HG03066 (cell line): ENCODE results near the gene DCDC2.
A peak's percentile ranks its signal among the peaks of the same experiment; 100 is the strongest.
"Not testable (repeated sequence)": the region's sequence is repeated elsewhere in the genome, so short reads cannot be mapped to it uniquely, and the experiment has no call there.

Source experiments
- ATAC-seq: cut with Tn5 transposase; IDR thresholded peaks from one replicate; pipeline ENCODE4 v1.9.1; 2021; ENCODE audit warnings: low read depth; ENCODE audit not compliant: unreplicated experiment

Gene DCDC2

DNA sequence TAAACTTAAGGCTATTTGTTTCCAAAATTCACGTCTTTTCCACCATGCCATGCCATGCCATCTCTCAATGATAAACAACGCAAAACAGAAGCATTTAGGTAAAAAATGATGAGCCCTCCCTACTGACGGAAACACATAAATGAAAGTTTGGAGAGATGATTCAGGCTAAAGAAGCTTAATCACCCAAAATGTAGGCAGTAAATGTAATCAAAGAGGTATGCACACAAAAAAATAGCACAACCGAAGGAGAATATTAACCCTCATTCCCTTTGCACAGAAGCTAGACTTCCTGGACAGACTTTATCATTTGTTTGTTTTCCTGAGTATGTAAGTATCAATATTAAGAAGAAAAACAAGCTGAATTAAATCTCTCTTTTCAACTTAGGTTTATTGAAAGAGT is 28.8 kb downstream of the DCDC2 start:
- no peak for ATAC-seq

DNA sequence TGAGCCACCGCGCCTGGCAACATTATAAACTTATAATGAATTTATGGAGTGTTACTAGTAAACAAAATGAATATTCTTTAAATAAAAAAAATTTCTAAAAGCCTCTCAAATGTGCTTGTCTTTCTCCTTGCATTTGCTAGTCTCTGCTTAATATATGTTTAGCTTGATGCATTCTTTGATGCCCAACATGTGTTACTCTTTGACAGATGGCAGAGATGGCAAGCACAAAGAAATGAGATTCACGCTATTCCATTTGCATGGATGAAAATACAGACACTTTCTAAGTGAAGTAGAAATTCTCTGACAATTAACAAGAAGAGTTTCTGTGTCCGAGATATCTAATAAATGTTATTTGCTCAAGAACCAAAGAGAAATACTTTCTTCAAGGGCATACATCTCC is 30.1 kb downstream of the DCDC2 start:
- ATAC-seq = no peak

DNA sequence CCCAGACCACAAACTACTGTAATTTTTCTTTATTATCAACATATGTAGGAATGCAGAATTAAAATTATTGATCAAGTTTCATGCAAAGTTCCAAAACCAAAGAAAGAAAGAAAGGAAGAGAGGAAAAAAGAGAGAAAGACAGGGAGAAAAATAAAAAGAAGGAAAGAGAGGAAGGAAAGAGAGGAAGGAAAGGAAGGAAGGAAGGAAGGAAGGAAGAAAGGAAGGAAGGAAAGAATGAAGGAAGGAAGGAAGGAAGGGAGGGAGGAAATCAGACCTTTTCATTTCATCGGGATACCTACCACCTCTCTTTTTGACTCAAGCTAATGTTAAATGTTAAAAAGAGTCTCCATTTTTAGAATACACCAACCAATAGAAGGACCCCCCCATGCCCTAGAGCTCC is 31.9 kb downstream of the DCDC2 start:
- no peak for ATAC-seq

DNA sequence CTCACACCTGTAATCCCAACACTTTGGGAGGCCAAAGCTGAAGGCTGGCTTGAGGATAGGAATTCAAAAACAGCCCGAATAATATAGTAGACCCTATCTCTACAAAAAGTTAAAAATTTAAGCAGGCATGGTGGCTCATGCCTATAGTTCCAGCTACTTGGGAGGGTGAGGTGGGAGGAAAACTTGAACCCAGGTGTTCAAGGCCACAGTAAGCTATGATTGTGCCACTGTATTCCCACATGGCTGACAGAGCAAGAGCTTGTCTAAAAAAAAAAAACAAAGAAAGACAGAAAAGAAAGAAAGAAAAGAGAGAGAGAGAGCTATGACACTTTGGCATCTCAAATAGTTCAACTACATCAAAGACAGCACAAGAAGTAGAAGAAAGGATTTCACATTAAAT is 33.2 kb downstream of the DCDC2 start:
- no peak for ATAC-seq

DNA sequence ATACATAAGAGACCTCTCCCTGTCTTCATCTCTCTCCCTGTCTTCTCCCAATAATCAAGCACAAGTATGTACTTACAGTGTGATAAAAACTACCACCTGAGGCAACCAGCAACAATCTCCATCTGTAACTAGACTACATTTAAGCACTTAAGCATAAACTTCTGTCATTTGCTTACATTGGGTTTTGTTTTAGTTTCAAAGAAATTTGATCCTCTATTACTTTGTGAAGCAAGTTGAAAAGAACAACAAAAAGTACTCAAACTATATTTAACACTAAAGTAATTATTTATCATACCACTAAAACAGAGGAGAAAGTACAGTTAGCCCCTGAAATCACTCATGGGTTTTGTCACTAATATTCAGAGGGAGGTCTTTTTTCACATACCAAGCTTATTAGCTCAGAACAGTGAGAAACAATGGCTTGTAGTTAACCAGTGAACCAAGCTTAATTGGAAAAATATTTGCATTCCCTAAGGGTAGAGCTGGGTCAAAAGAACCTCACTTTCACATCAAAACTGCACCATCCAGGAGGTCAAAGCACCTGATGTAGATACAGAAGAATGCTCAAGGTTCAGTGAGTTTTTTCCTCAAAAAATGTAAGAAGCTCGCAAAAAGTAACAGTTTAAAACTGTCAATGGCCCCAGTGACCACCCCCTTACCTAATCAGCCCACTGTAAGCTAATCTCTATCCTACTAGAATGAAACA is 34.1 kb downstream of the DCDC2 start:
- no peak for ATAC-seq

DNA sequence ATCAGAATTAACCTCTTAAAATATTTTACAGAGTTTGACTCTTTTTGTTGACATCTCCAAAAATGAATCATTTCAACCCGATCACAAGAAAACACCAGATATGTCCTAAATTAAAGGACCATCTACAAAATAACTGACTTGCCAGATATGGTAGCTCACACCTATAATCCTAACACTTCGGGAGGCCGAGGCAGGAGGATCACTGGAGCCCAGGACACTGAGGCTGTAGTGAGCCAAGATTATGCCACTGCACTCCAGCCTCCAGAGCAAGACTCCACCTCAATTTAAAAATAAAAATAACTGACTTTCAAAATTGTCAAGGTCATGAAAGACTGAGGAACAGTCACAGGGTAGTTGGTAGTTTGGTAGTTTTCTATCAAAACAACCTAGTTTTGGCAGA is 34.9 kb downstream of the DCDC2 start:
- ATAC-seq = no peak

DNA sequence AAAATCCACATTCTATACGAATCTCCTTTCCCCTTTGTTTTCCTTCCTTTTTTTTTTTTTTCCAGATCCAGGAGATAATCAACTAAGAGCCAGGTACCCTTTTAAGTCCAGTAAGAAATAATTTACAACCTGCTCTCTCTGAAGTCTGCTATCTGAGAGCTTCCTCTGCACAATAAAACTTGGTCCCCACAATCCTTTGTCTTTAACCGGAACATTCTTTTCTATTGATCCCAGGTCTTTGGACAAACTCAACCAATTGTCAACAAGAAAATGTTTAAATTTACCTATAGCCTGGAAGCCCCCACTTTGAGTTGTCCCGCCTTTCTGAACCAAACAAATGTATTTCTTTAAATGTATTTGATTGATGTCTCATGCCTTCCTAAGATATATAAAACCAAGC is 35.4 kb downstream of the DCDC2 start:
- ATAC-seq = not testable (repeated sequence)

DNA sequence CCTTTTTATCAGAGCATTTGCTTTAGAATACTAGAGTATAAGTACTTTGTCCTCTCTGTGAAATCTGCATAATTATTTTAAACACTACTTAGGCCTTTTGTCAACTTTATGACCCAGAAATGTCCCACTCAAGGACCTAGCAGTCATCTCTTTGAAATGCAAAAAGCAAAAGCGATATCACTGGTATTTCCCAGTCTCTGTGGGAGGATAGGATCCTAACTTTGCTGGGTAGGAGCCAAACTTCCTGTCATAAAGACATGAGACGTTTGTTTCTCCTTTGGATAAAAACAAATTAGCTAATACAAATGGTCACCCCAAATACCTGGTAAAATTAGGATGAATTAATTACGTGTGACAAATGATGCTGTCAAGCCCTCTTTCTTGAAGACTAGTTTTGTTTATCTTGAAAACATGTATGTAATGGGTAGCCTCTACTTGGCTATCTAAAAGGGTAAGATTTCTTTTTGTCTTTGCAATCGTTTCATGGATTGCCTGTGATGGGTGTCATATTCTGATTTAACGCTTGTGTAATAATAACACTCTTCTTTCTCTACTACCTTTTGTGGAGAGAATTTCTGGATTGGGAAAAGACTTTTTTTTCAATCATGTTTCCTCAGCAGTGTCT is 36.2 kb downstream of the DCDC2 start:
- ATAC-seq = no peak

DNA sequence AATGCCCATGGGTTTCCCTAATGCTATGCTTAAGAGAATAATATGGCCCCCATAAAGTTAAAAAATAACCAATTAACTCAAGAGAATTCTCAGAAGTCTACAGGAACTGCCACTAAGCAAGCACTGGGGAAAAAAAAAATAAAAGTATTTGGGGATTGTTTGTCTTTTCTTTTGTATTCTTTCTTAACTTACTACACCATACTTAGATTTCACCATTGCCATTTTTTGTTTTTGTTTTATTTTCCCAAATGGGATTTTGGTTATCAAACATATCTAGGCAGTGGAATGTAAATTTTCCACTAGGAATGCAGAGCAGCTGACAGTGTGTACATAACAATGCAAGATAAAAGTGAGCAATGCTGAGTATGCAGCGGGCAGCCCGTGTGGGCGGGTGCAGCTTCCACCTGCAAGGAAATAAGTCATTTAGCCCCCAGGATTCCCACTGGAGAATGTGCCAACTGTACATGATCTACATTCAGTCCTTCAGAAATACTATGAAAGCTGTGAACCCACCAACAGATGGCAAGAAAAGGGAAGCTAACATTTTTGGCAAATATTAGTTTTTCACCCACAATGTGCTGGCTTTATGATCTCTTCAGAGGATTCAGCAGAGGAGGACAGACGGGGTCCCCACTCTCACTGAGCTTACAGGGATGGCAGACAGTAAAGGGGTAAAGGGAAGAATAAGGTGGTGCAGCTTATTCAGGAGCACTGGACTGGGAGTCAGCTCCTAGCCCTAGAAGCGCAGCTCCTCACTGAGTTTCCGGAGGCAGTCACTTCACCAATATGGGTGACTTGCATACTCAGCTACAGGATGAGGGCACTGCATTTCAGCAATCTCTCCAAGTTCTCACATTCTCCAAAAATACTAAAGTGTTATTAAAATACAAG is 44.4 kb downstream of the DCDC2 start:
- no peak for ATAC-seq

DNA sequence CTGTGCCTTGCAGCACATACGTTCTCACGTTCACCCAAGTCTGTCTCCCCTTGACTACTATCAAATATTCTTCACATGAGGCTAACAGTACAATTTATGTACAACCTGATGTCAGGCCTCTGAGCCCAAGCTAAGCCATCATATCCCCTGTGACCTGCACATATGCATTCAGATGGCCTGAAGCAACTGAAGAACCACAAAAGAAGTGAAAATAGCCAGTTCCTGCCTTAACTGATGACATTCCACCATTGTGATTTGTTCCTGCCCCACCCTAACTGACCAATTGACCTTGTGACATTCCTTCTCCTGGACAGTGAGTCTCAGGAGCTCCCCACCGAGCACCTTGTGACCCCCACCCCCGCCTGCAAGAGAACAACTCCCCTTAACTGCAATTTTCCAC is 46.1 kb downstream of the DCDC2 start:
- ATAC-seq = not testable (repeated sequence)

DNA sequence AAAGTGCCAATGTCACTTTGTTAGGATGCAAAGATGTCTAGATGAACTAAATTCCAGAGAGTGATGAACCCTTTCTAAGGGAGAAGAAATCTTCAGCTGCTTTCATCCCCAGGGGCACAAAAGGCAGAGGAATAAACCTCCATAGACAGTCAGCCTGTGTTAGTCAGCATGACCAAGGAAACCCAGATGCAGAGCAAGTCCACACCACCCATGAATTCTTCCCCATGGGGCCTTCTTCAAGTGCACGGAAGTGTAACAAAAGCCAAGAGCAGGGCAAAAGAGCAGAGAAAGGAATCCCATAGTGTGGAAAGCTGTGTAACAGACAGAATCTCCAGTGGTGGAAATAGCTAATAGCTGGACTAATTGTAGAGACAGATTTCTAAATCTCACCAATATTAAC is 50.0 kb downstream of the DCDC2 start:
- ATAC-seq = no peak

DNA sequence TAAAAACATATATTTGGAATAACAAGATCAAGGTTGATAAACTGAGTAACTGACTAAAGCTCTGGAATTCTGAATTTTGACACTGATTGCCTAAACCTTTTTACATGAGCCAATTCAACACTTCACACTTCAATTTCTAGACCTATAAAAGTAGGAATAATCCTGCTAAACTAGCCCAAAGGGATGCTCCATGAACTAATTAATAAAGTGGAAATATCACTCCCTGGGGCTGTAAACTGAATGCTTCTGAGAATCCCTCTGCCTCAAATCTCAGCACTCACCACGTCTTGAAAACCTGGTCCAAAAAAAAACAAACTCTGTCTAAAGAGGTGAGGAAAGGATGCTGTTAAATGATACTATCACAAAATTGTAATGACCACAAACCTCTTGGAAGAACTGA is 50.9 kb downstream of the DCDC2 start:
- no peak for ATAC-seq

DNA sequence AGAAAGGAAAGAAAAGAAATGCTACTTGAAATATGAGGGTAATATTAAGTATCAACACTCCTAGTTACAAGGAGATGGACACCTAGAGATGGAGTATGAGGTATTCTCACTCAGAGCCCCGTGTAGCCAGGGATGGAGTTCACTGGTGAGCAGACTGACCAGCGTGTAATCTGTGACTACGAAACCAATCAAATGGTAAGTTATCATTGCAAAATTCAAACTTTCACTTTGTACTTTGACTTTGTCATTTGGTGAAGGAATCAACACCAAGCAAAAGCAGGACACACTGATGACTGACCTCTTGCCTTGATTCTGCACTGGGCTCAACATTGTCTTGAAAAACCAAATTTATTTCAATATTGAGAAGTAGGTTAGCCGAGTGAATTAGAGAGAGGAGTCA is 51.8 kb downstream of the DCDC2 start:
- ATAC-seq = no peak

DNA sequence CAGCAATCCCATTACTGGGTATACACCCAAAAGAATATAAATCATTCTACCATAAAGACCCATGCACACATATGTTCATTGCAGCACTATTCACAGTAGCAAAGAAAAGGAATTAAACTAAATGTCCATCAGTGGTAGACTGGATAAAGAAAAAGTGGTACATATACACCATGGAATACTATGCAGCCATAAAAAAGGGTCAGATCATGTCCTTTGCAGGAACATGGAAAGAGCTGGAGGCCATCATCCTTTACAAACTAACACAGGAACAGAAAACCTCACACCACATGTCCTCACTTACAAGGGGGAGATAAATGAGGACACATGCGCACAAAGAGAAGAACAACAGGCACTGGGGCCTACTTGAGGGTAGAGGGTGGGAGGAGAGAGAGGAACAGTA is 60.9 kb downstream of the DCDC2 start:
- ATAC-seq = no peak

DNA sequence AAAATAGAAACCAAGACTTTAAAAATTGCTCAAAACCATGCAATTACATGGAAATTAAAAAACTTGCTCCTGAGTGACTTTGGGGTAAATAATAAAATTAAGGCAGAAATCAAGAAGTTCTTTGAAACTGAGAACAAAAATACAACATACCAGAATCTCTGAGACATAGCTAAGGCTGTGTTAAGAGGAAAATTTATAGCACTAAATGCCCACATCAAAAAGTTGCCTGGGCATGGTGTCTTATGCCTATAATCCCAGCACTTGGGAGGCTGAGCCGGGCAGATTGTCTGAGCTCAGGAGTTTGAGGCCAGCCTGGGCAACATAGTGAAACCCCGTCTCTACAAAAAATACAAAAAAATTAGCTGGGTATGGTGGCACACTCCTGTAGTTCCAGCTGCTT is 64.0 kb downstream of the DCDC2 start:
- ATAC-seq = not testable (repeated sequence)

DNA sequence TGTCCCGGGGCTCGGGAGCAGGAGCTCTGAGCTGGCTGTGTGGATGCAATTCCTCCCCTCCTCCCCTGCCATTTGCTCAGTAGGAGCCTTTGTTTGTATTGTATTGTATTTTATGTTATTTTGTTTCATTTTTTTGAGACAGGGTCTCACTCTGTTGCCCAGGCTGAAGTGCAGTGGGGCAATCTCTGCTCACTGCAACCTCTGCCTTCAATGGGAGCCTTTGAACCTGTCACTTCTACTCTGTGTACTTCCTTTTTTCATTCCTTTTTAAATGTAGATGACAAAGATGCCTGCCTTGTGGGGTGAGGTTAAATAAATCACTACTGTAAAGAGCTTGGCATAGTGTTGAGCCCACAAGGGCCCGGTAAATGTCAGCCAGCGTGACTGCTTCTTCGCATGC is 70.6 kb downstream of the DCDC2 start:
- ATAC-seq = no peak

DNA sequence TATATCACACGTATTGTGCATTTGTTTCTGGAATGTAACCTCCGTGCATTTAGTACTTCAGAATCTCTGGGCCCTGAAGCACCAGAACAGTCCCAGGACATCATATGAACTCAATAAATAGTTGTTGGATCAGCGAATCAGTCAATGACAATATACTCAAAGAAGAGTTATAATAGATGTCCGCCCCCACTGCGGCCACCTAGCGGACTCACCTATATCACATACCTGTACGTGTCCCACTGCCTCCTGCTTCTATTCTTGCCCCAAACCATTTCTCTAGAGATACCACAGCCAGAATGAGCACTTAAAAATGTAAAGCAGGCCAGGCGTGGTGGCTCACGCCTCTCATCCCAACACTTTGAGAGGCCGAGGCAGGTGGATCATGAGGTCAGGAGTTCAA is 73.9 kb downstream of the DCDC2 start:
- no peak for ATAC-seq

DNA sequence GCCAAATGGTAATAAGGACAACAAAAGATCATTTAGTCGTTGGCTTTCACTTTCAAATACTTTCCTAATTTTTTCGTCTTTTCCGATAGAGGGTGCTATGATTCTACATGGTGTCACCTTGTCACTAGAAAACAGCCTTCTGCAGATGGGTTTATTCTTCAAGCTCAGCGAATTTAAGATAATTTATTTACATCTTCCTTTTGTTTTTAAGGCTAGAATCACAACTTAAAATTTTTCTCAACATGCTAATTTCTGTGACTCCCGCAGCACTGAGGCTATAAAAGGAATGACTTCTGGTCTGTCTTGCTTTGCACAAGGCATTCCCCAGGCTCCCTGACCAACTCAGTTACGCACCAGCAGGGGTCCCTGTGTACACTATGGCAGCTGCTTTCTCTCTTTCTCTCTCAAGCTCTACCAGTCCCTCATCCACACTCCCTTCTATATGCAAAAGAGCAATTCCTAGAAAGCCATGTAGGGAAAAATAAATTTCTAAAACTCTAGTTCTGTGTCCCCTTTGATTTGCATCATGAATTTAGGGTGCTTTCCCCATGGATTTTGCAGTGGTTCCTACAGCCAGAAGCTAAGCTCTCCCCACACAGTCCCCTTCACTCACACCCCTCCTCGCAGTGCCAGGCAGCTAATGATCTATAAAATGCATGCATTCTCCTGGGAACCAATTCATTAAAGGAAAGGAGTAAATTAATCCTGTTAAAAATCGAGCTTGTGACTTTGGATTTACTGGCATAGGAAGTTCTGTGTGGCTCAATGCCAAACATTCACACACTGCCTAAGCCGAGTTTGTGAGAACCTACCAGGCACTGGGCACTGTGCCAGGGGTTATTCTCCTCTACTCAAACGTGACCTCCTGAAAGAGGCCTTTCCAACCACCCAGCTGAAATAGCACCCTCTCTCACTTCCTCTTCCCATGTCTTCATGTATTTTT is 74.5 kb downstream of the DCDC2 start:
- ATAC-seq = peak; percentile 69

DNA sequence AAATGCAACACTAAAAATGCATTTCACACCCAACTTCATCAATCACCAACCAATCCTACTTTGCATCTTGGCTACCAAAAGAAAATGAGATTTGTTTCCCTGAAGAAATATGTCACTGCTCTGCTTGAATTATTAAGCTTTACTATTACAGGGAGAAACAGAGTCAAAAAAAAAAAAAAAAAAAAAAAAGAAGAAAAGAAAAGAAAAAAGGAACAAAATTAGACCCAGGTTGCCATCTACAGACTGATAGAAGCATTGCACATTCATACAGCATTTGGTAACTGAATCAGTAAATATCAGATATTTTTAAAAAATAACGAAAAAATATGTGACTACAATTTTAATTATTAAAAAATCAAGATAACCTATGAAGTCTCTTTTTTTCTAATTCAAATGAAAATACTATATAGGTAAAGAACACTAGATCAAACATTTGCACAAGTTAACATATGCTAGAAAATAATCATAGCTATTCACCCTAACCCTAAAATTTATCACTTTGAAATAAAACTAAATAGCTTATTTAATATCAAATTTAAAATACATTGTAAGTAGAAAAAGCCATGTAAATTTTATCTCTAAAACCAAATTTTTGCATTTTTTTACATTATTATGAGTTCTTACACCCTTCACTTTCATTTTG is 83.3 kb downstream of the DCDC2 start:
- ATAC-seq = no peak
